ENCODE measurements around the gene HOXD4. TPM values are rescaled to one million over a fixed set of nuclear protein-coding genes. Genes with fewer than 3 reads are reported as not detected.

Gene HOXD4
- total RNA-seq, 2 donors from 2014 or later: 1.6 to 3.6 TPM

- Histone ChIP-seq H3K36me3 (no peaks in the 10 kb centered on the region), H3K4me1 (no peaks in the 10 kb centered on the region), H3K27ac (no peak overlapping the region), H3K9ac (ENCODE audit: low read depth in 2 of 2, low read length in 2 of 2) (no peak overlapping the region), H3K4me3 (no peak overlapping the region), H3K27me3 (peaks cover 3% of the 10 kb centered on the region), H3K9me3 (no peaks in the 10 kb centered on the region)
- DNase-seq: no peak
- no peak for TF ChIP-seq CTCF (IDR thresholded peaks at IDR 0.05)
- intact Hi-C loops (cut with DNase I): no loop called here
Measured at GRCh38 chr2:176150584-176151441, 537 bp upstream of the HOXD4 start.

- H3K27me3 ChIP-seq: peaks cover 12% of the 10 kb centered on the region
- no peaks in the 10 kb centered on the region for H3K9me3 ChIP-seq
- TF ChIP-seq CTCF (IDR thresholded peaks at IDR 0.05): no peak
- H3K4me1 ChIP-seq: no peaks in the 10 kb centered on the region
- H3K4me3 ChIP-seq: no peak overlapping the region
- intact Hi-C loops (cut with DNase I): no loop called here
- no peak overlapping the region for H3K9ac ChIP-seq (ENCODE audit: low read depth in 2 of 2, low read length in 2 of 2)
- DNase-seq: no peak
- H3K36me3 ChIP-seq: no peaks in the 10 kb centered on the region
- H3K27ac ChIP-seq: no peak overlapping the region
Measured at GRCh38 chr2:176152350-176153181, 1.2 kb downstream of the HOXD4 start.

- intact Hi-C loops (cut with DNase I): no loop called here
- DNase-seq: no peak
- no peak for TF ChIP-seq CTCF (IDR thresholded peaks at IDR 0.05)
- Histone ChIP-seq H3K27ac (no peak overlapping the region), H3K4me1 (peaks cover 6% of the 10 kb centered on the region), H3K27me3 (peaks cover 13% of the 10 kb centered on the region), H3K9me3 (no peaks in the 10 kb centered on the region), H3K4me3 (no peak overlapping the region), H3K9ac (ENCODE audit: low read depth in 2 of 2, low read length in 2 of 2) (no peak overlapping the region), H3K36me3 (no peaks in the 10 kb centered on the region)
Measured at GRCh38 chr2:176154576-176155252, 3.4 kb downstream of the HOXD4 start.

GRCh38 chr2:176155356-176156044 lies 4.2 kb downstream of the HOXD4 start:
- TF ChIP-seq CTCF (IDR thresholded peaks at IDR 0.05): no peak
- H3K27ac ChIP-seq: no peak overlapping the region
- intact Hi-C loops (cut with DNase I): no loop called here
- H3K9me3 ChIP-seq: no peaks in the 10 kb centered on the region
- DNase-seq: no peak
- no peaks in the 10 kb centered on the region for H3K36me3 ChIP-seq
- no peak overlapping the region for H3K9ac ChIP-seq (ENCODE audit: low read depth in 2 of 2, low read length in 2 of 2)
- H3K4me3 ChIP-seq: no peak overlapping the region
- peaks cover 8% of the 10 kb centered on the region for H3K4me1 ChIP-seq
- peaks cover 20% of the 10 kb centered on the region for H3K27me3 ChIP-seq
